ENCODE results near the gene TP53TG5.

DNA sequence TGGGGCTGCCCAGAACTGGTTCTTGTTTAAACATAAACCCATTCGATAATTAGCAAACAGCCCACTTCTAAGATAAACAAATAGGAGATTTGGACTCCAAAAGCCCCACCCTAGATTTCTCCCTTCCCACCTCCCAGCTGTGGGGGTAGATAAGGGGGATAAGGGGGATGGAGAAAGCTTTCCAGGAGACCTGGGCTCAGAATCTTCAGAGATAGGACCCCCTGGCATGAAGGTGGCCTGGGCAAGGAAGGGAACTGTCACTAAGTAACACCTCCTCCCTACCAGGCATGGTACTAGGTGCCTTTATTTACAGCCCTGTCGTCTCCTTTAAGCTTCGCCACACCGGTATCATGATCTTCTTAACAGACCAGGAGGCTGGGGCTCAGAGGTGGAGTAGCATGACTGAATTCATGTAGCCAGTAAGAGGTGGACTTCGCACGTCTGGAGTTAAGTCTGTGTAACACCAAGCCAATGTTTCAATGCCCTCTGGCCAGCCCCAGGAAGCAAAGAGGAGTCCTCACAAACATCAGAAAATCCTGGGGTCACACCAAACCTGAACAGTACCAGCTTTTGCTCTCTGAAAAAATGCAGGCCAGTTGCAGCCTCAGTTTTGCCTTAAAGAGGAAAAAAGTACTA lies 34.5 kb downstream of the TP53TG5 start:
- TF ChIP-seq POLR2A (IDR thresholded peaks at IDR 0.05; ENCODE audit: low read depth, low read length) = no peak
- no peak for TF ChIP-seq TAF1 (IDR thresholded peaks at IDR 0.05; ENCODE audit: low read depth, low read length)
- TF ChIP-seq PAX5 (IDR thresholded peaks at IDR 0.05; ENCODE audit: insufficient read depth, low read length, severe bottlenecking) = no peak
- no peak for TF ChIP-seq POLR2AphosphoS5 (IDR thresholded peaks at IDR 0.05; ENCODE audit: low read depth, low read length)
- TF ChIP-seq SPI1 (IDR thresholded peaks at IDR 0.05; ENCODE audit: low read depth, low read length) = no peak
- TF ChIP-seq POU2F2 (IDR thresholded peaks at IDR 0.05; ENCODE audit: low read depth, low read length) = no peak

Data from GM12891 (cell line).